GM18907 (cell line): ENCODE data around the gene KRTAP10-7.
"Not testable (repeated sequence)": the region's sequence is repeated elsewhere in the genome, so short reads cannot be mapped to it uniquely, and the experiment has no call there.

Experiments used
- ATAC-seq: cut with Tn5 transposase; IDR thresholded peaks from one replicate; pipeline ENCODE4 v1.9.1; 2021; ENCODE audit warnings: mild to moderate bottlenecking, moderate library complexity; ENCODE audit not compliant: unreplicated experiment

KRTAP10-7 gene

DNA sequence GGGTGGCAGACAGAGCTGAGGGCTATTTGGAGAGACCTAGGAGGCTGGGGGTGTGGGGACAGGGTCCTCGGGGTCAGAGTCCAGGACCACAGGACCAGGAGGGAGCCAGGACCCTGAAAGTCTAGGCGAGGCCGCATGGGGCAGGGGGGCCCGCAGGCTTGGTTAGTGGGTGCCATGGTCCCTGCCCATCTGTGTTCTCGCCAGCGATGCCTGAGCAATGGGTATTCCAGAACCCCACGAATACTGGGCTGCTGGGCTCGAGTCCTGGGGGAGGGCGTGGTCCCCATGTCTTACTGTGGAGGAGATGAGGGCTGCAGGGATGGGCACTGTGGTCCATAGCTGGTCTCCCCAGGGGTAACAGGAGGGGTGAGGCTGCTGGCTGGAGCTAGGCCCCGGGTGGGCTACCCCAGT is 10.1 kb upstream of the KRTAP10-7 start:
- ATAC-seq: no peak

DNA sequence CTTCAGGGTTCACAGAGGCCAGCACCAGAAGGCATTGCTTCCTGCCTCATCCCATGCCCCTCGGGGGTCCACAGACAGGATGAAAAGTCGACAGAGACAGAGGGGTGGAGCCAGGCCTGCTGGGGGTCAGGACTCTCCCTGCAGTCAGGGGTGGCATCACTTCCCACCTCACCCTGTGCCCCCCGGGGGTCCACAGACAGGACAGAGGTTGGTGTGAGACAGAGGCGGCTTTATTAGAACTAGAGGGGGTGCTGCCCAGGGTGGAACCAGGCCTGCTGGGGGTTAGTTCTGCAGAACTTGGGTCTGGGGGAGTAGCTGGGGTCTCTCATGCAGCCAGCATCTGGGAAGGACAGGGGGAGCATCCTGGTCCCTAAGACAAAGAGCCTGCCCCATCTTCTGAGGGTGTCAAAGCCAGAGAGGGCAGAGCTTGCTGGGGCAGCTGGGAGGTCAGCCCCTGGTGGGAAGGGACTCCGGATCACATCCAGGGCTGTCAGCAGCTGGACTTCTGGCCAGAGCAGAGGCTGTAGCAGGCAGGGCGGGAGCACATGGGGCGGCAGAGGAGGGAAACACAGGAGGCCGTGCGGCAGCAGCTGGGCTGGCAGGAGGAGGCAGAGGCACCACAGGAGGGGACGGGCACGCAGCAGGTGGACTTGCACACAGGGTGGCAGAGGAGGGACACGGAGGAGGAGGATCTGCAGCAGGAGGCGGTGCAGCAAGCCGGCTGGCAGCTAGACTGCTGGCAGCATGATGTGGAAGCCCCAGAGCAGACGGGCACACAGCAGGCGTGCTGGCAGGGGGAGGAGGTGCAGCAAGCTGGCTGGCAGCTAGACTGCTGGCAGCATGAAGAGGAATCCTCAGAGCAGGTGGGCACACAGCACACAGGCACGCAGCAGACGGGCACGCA is 9.2 kb upstream of the KRTAP10-7 start:
- not testable (repeated sequence) for ATAC-seq

DNA sequence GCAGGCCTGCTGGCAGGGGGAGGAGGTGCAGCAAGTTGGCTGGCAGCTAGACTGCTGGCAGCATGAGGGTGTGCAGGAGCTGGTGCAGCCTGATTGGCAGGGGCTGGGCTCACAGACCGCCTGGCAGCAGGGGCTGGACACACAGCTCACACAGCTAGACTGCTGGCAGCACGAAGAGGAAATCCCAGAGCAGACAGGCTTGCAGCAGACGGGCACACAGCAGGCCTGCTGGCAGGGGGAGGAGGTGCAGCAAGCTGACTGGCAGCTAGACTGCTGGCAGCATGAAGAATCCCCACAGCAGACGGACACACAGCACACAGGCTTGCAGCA is 8.6 kb upstream of the KRTAP10-7 start:
- not testable (repeated sequence) for ATAC-seq

DNA sequence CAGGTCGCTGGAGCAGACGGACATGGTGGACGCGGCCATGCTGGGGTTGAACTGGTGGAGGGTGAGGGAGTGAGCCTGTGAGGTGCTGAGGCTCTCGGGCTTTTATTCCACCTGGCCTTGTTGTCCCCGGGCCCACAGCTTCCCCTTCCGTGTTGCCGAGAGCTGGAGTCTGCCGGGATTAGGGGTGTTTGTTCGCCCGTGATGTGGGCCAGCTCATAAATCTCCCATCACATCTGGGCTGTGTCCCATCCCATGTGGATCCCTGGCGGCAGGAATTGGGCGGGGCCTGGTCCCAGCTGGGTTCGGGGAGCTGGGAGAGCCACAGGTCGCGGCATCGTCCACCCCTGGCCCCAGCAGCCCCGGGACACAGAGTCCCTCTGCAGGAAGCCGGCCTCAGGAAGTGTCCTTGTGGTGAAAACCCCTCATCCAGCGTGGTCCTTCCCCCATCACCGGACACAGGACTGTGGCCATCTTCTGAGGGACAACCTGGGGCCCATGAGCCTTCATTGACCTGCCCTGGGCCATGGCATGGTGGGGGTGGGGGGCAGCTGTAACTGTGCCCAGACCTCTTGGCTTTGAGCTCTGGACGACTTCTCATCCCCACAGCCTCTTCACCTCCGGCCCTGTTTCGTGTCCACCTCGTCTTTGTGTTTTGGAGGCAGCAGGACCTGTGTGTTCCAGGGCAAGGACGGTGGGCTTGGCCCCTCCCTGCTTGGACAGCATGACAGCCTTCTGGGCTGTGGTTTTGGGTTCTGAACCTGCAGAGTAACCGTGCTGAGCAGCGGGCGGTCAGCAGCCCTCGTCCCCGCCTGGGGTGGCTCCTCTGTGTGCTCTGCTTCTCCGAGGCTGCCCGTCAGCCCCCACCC is 7.7 kb upstream of the KRTAP10-7 start, which contains the start of gene KRTAP10-6:
Gene KRTAP10-6 (minus strand): TSS at position 60 of the 866 bp plus-strand sequence. CDS start 21 bp downstream, at position 39.
- ATAC-seq: no peak

DNA sequence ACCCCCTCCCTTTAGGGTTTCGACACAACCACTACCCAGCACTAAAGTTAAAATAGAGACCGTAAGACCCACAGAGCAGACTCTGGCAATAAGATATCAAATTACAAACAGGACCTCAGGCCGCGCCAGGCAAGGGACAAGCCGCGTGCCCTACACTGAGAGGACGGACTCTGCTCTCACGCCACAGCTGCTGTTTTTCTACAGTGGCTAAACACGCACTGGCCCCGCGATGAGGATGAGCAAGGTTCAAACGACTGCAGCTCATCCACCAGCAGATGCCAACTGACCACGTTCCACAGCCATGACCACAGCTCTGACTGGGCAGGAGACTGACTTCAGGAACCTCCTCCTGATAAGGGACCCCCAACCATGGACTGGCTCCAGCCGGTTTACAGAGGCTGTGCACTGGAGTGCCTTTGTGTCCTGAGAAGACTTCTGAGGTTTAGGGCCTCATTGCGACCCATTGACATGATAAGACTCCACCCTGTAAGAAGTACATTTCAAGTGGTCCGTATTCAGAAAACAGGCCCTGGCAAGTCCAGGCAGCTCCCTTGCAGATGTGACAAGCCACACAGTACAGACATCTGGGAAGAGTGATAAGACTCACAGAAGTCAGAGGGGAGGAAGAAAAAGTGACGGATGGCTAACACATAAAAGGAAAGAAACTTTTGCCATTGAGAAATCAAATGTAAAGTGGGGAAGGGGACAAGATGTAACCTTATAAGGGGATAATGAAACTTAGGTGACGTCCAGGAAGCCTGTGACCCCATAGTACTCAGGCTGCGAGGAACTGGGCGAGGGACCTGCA is 6.6 kb upstream of the KRTAP10-7 start:
- ATAC-seq: no peak

DNA sequence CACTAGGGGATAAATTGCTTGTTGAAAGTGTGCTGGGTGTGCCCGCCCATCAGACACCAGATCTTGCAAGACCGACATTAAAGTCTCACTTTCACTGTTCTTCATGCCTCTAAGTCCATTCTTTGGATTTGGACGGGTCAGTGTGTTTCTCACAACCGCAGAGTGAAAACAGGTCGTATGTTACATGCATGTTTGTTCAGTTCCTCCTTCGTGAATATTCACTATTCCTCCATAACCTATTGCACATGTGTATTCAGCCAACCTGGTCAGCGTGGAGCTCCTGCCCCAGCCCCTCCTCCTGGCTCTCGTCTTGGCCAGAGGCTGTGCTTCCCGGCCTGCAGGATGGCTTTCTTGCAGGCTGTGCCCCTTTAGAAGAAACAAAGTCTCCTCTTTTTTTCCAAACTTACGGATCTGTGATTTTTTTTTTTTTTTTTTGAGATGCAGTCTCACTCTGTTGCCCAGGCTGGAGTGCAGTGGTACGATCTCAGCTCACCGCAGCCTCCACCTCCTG is 5.9 kb upstream of the KRTAP10-7 start:
- no peak for ATAC-seq

DNA sequence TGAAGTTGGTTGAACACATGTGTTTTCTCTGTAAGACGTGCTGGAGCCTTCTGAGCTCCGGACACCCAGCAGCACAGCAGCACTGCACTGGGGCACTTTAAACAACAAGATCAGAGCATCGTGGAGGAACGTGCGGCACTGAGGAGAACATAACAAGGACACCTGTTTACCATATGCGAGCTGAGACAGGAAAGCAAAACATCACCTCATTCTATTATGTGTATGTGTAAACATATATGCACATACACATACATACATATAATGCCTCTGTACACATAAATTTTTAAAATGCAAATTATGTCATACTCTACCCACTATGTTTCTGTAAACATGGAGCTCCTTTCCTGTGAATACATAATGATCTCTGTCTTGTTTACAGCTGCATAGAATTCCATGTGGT is 4.9 kb upstream of the KRTAP10-7 start:
- ATAC-seq: no peak

DNA sequence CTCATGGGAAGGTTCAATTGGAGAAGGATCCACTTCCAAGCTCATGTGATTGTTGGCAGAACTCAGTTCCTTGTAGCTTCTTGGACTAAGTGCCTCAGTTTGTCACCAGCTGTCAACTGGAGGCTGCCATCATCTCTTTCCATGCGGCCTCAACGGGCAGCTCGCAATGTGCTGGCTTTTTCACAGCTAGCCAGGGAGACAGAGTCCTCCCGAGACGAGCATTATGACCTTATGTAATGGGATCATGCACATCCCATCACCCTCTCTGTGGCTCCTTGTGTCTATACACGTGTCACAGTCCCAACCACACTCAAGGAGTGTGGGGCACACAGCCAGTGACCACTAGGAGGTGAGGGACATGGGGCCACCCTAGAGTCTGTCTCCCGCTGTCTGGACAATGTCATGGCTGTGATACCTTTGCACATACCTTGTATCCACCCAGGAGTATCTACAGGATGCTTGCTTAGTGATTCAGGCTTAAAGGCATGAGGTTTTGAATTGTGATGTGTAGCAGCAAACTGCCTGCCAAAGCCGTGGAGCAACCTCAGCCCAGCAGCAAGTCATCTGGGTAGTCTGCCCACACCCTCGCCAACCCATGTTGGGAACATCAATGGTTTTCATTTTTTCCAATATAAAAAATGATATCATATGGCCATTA is 4.2 kb upstream of the KRTAP10-7 start:
- ATAC-seq: no peak

DNA sequence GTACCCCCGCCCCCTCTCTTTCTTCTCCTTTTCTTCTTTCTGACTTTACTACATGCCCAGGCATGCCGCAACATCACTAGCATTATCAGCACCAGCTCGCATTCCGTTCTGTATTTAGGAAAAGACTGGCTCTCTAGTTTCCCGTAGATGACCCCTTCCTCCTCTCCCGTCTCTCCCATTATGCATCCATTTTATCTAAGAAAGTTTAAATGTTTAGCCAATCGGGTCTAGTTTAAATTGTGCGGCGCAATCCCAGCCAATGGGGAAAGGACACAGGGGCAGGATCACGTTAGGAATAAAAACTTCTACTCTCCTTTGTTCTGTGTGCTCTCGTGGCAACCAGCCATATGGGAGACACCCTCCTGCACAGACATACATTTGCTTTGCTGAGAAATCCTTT is 2.3 kb upstream of the KRTAP10-7 start:
- no peak for ATAC-seq

DNA sequence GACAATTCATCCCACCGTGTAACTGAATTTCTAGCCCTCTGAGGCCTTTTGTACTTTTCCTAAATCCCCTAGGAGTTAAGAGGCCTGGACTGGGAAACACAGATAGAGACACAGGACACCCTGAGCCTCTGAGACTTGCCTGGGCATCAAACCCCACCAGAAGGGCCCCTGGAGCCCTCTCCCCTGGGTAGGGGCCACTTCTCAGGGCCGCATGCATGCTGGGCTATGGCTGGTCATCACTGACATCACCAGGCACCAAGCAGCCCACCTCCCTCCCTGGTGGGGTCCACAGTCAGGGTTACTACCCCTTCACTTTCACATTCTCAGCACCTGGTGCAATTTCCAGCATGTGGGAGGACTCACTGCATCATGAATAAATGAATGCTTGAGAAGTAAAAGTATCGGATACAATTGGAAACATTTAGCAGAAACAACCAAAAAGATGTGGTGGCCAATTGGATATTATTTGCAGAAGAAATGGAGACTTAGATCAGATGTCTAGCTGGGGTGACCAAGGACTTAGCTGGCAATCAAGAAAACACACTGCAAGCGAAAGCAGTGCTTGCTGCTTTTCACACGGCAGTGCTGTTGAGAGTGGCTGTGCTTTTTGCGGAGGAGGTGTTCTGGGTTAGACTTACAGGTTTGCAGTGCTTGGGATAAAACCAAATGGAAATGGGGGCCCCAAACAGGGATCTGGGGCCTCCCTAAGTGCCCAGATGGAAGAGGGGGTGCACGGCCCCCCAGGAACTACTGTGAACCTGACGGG is 950 bp upstream of the KRTAP10-7 start:
- ATAC-seq: no peak

DNA sequence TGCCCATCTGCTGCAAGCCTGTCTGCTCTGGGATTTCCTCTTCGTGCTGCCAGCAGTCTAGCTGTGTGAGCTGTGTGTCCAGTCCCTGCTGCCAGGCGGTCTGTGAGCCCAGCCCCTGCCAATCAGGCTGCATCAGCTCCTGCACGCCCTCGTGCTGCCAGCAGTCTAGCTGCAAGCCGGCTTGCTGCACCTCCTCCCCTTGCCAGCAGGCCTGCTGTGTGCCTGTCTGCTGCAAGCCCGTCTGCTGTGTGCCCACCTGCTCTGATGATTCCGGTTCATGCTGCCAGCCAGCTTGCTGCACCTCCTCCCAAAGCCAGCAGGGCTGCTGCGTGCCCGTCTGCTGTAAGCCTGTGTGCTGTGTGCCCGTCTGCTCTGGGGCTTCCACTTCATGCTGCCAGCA is 694 bp downstream of the KRTAP10-7 start:
- ATAC-seq: not testable (repeated sequence)

DNA sequence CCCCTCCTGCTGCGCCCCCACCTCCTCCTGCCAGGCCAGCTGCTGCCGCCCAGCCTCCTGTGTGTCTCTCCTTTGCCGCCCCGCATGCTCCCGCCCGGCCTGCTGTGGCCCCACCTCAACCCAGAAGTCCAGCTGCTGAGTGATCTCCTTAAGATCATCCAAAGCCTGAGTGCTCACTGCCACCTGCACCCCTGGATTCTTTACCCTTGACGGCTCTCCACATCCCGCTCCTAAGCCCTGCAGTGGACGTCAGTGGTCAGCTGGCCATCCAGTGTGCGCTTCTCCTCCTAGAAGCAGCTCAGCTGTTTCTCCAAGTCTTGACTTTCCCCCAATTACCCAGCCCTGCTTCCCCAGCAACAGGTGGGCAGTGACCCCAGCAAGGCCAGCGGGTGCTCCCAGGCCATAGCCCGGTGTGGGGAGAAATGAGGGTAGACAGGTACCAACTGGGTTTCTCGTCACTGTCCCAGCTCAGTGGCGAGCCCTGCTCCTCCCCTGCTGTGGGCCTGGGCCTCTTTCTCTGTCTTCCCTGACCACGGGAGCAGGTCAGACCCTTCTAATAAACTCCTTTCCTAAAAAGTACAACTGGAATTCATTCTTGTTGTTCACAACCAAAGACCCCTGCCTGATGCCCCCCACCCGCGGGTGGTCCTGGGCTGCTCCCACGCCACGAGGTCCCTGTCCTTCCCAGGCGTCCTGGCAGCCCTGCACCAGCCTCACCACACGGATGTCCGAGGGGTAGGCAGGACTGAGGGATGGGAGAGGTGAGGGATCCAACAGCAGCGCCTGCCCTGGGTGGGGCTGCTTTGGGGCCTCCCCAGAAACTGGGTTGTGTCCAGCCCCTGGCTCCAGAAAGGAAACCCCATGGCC is 1.4 kb downstream of the KRTAP10-7 start:
- no peak for ATAC-seq

DNA sequence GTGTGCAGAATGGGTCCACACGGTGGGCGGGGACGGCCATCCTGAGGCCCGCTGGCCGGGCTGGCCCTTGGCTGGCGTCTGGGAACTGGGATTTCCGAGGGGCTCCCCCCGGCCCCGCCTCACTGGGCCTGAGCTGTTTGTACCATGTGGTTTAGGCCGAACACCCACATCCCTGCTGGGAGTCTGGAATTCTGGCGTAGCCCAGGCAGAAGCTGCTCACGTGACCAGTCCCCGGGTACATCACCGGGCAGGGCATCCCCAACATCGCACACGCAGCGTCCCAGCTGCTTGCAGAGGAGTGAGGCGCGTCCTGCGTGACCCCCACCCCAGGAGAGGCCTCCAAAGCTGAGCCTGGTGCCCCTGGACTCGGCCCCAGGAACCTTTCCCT is 2.1 kb downstream of the KRTAP10-7 start:
- no peak for ATAC-seq

DNA sequence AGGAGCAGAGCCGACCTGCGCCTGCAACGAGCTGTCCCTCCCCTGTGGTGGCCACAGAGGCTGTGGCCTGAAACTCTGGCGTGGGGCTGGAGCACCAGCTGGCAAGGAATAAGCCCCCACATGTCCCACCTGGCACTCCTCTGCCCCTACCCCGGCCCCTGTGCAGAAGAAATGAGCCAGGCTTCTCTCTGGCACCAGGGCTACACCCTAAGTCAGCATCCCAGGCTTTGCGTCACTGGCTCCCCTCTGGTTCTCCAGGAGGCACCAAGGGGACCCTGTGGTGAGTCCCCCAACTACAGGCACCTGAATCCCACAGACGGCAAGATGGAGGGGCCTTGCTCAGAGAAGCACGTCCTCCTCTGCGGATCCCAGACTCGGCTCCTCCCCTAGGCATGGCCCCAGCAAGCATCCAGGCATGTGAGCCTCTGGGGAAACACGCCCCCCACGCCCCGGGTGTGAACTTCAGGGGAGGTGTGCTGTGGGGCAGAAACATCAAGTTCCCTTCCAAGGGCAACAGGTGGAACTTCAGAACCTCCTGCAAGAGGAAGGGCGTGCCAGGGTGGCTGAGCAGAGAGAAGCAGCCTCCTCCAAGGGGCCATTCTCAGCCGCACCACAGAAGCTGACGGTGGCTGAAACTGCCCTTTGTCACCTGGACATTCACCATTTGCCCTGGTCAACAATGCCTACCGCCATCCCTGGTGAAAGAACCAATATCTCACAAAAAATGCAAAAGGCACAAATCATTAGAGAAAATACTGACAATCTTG is 2.9 kb downstream of the KRTAP10-7 start:
- ATAC-seq: no peak

DNA sequence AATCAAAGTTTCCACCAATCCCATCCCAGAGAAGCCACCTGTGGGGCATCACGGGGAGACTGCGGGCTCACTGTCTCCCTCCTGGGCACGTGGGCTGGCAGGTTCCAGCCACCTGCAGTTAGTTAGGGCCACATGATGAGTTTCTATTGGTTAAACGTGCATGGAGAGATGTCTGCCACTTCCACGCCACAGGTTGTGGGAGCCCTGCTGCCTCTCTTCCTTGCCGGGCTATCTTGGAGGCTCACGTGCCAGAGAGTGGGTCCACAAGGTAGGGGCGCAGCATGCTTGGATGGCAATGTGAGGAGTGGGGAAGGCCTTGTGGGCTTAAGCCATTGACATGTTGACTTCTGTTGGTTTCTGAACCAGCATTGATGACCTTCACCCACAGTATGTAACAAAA is 3.5 kb downstream of the KRTAP10-7 start:
- no peak for ATAC-seq

DNA sequence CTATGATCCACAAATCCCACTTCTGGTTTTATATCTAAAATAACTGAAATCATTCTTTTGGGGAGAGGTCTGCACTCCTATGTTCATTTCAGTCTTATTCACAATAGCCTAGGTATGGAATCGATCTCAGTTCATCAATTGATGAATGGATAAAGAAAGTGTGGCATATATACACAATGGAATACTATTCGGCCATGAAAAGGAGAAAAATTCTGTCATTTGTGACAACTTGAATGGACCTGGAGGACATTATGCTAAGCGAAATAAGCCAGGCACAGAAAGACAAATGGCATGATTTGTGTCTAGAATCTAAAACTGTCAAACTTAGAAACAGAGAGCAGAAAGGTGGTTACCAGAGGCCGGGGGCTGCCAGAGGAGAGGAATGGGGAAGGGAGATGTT is 6.1 kb downstream of the KRTAP10-7 start:
- no peak for ATAC-seq

DNA sequence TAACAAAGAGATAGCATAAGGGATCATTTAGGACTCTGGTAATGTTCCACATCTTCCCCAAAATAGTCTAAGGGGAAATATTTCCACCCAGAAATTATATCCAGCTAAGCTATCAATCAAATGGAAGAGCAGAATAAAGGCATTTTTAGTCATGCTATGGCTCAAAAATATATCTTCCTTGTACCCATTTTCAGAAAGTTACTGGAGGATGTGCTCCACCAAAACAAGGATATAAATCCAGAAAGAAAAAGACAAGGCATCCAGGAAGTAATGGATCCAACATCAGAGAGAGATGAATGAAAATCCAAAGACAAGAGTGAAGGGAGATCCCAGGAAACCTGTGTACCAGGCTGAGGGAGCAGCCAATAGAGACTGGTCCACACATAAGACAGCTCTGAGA is 8.8 kb downstream of the KRTAP10-7 start:
- no peak for ATAC-seq
